Esophagus squamous epithelium (tissue), 4 donors: ENCODE measurements around the gene GABARAPL1.

Experiments
- POLR2A ChIP-seq, 4 donors: fragments of 450-650 bp; IDR thresholded peaks; one replicate each; pipeline ENCODE4 v1.6.1; 2017; ENCODE audit warnings: antibody characterized with exemption in 4 of 4, mild to moderate bottlenecking in 4 of 4, moderate library complexity in 3 of 4
- TF ChIP-seq, protein P1 (sequence below), 6 experiments: fragments of 450-650 bp in 4 of 6; fragments of 200-600 bp in 2 of 6; sonication (generic) in 2 of 6; IDR thresholded peaks; one replicate each; pipeline ENCODE4 v1.5.1; 2016 to 2019; ENCODE audit warnings: antibody characterized with exemption in 6 of 6, mild to moderate bottlenecking in 4 of 6, moderate library complexity in 4 of 6

DNA sequence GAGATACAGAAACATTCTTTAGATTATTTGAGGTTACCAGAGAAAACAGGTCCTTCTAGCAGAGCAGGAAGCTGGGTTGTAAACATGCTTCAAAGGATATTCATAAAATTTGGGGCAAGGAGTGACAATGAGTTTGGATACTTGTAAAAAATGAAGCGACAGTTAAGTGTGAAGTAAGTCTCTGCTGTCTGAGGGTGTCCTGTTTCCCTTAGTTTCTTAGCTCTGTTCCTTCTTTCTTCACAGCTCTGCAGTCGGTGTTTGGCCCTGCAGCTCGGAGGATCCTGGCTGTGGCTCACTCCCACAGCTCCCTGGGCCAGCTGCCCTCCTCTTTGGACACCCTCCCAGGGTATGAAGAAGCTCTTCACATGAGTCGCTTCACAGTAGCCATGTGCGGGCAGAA, 23.0 kb upstream of the GABARAPL1 start:
- TF ChIP-seq POLR2A (IDR thresholded peaks at IDR 0.05) = no peak
- TF ChIP-seq, protein P1, sequence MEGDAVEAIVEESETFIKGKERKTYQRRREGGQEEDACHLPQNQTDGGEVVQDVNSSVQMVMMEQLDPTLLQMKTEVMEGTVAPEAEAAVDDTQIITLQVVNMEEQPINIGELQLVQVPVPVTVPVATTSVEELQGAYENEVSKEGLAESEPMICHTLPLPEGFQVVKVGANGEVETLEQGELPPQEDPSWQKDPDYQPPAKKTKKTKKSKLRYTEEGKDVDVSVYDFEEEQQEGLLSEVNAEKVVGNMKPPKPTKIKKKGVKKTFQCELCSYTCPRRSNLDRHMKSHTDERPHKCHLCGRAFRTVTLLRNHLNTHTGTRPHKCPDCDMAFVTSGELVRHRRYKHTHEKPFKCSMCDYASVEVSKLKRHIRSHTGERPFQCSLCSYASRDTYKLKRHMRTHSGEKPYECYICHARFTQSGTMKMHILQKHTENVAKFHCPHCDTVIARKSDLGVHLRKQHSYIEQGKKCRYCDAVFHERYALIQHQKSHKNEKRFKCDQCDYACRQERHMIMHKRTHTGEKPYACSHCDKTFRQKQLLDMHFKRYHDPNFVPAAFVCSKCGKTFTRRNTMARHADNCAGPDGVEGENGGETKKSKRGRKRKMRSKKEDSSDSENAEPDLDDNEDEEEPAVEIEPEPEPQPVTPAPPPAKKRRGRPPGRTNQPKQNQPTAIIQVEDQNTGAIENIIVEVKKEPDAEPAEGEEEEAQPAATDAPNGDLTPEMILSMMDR (IDR thresholded peaks at IDR 0.05) = no peak
